ENCODE results near the gene CARMIL1.

Gene CARMIL1

DNA sequence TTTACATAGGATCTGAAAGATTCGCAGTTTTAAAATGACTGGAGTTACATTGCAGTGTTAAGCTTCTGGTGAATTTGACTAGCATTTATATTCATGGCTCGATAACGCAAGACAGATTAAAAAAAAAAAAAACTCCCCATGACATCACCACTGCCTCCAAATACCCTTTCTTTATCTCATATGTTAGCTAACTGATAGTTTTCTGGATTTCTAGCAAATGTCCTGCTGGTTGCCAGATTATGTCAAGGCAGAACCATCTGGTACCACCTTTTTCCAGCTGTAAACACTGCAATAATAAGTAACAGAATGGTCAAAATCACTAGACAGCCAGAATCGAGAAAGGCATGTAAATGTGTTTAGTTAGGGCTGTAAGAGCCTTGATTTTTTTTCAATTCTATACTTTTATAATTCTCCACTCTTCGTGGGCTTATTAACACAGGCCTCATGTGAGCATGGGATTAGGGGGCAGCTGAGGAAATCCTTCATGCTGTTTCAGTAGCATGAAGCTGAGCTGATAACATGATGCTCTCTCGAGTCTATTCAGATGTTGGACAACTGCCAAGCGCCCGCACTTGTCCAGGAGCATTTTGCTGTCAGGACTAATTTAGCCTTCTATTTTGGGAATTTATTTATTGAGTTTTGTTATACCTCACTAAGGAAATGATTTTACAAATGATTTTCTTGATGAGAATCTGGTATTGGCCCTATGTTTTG lies 206.8 kb downstream of the CARMIL1 start:
- DNase-seq, result no peak

DNA sequence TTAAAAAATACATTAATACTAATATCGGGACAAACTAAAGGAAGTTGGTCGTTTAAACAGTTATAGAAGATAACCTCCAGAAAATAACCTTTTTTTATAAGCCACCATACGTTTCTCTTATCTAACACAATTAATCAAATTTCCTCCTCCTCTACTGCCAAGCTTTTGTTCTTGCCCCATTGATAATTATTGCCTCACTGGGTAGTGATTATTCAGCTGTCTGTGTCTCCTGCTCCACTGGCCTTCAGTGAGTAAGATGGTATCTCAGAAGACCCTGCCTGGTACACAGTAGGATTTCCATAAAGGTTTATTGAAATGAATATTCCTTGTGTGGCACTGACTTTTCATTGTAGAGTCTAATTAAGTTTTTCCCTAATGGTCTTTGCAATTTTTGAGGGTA lies 207.4 kb downstream of the CARMIL1 start:
- no peak for DNase-seq

DNA sequence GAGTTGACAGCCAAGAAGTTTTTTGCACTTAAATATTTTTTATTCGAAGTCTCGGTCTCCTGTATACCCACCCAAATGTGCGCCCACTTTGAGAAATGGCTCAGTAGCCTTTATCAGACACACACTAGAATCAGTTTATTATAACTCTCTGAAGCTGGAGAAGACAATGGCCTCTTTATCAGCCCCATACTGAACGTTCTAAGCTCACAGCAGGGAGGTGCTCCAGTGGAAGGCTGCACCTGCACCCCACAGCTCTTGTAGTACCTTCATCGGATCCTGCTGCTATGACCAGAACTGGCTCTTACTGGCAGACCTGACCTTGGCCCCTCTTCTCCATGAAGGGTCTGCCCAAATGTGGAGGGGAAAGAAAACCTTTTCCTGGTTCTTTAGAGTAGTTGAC lies 207.8 kb downstream of the CARMIL1 start:
- no peak for DNase-seq

DNA sequence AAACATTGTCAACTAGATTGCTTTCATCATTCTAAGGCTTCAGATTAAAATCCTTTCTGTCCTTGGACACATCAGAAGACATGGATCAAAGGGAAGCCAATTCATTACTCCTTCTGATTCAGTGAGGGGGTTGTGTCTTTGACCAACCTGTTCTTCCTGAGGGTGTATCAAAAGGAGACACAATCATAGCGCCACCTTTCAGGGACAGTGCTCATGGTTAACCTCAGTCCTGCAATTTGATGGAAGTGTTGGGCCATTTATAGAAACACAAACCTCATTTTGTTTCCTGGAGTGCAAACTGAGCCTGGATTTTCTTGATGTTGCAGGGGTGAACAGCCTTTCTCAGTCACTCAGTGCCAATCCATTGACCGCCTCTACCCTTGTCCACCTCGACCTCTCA lies 209.0 kb downstream of the CARMIL1 start:
- no peak for DNase-seq

DNA sequence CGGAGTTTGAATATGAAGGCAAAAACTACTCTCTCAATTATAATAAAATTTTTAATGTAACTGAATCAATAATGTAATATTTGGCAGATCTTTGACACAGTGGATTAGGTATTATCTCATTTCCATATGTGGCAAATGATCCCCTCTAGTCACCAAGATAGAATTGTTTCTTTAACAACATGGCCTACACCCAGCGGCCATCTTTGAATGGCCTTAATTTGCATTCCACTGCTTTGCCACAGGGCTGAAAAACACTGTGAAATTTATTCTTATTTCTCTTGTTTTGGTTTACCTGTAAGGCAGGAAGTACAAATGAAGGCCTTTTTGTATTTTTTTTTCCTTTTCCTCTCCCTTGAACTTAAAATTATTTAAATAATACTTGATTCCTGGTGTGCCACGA lies 210.2 kb downstream of the CARMIL1 start:
- DNase-seq, result no peak

DNA sequence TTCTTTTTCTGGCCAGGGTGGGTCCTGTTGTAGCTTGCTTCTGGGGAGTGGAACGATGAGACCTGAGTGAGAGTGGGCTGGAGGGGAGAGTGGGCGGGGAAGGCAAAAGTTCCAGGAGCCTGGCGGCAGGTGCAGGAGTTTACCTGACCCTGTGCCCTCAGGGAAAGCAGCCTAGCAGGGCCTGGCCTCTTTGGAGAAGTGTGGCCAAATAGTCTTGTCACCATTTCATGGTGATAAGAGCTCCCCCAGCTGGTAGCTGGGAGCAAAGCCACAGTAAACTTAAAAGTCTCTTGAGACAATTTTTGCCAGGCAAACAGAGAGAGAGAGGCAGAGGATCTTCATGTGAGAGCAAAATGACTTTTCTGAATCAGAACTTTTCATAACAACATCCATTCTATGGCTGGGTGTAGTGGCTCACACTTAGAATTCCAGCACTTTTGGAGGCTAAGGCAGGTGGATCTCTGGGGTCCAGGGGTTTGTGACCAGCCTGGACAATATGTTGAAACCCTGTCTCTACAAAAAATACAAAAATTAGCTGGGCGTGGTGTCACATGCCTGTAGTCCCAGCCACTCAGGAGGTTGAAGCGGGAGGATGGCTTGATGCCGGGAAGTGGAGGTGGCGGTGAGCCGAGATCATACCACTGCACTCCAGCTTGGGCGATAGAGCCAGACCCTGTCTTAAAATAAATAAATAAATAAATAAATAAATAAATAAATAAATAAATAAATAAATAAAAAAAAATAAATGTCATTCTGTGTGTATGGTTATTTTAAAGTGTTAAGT lies 211.0 kb downstream of the CARMIL1 start:
- DNase-seq, result peak; percentile 52 to 57

DNA sequence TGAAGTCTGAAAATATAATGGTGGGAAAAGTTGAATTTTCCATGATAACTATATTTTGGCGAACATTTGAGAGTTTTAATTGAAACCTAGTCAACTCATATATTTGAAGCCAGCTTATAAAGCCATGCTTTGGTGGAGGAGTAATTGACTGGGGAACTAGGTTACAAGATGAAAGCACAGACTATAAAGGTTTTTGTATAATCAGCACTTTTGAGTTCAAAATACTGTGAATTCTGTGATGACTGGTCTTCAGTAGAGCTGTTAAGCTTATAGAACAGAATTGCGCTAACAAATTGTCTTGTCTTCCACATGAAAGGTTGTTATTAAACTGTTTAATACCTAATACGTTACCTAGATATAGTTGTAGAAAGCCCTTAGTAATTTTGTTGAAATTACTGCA lies 213.8 kb downstream of the CARMIL1 start:
- no peak for DNase-seq

DNA sequence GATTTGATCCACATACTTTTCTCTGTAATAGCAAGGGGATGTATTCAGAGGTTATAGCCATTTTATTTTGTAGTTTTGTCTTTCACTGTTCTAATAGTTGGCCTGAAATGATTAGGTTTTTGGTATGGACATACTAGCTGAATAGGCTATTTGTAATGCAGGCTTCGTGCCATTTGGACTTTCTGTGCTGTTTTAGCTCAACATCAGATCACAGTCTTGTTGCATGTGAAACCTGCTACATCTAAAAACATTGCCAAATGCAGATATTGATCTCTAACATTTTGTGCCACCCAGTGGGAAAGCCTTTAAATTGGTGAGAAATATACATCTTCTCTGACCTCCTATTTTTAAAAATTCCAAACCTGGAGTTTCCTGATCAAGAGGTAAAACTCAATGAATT lies 215.3 kb downstream of the CARMIL1 start:
- DNase-seq, result no peak

DNA sequence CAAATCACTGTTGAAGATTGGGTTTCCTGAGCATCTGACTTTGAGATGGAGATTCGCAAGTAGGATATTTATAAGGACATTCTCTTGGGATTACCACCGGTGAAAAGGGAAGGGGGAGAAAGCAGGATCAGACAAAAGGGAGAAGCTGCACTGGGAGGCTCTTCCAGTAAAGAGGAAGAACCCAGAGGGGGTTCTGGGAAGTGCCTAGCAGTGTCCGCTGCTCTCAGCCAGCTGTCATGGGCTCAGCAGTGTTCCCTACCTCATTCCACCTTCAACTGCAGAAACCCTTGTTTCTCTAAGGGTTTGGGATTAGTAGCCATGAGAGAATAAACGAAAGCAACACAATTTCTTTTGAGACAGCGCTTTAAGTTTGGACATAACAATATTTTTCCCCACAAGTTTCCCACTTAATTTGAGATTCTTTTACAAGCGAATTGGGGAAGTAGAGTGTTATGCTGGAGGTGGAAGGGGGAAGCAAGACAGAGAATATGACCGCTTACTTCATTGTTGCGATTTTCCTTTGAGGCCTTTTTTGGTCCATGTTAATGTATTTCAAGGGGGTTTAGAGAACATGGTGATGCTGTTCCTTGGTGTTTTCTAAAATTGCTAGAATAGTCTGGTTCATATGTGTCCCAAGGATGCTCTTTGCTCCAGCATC lies 218.3 kb downstream of the CARMIL1 start:
- no peak for DNase-seq

DNA sequence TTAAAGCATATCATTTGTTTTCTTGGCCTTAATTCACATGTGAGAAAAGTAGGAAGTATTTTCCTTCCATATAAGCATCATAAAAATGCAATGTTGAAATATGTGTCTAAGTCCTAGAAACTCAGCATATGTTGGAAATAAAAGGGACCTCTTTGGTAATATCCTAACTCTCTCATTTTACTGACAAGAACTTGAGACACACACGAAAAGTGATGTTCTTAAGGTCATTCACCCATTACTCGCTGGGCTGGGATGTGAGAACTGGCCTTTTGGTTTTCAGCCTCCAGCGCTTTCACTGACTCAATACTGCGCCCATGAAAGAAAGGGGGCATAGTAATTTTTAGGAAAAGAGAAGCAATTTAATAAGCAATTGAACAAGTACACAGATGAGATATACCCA lies 219.3 kb downstream of the CARMIL1 start:
- DNase-seq, result no peak

DNA sequence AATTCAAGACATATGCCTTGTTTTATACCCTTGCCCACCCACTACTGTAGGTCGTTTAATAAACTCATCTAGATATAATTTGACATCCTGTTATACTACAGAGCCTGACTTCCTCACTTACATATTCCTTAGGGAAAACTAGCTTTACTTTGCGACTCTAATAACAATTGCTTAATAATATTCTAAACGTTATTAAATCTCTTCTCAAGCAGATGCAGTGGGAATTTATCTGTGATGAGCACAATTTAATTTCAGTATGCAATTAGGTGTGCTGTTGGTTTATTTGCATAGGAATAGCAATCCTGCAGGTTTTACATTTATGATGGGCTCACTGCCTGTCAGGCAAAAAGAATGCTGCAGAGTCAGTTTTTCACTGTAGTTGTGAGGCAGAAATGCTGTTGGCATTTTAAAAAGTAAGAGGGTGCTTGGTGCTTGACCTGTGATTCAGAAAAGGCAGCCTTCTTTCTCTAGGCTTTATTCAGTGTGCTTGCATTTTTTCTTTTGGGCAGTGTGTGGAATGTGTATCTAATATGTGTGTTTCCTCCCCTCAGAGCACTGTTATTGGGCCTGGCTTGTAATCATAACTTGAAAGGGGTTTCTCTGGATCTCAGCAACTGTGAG lies 220.6 kb downstream of the CARMIL1 start:
- no peak for DNase-seq

DNA sequence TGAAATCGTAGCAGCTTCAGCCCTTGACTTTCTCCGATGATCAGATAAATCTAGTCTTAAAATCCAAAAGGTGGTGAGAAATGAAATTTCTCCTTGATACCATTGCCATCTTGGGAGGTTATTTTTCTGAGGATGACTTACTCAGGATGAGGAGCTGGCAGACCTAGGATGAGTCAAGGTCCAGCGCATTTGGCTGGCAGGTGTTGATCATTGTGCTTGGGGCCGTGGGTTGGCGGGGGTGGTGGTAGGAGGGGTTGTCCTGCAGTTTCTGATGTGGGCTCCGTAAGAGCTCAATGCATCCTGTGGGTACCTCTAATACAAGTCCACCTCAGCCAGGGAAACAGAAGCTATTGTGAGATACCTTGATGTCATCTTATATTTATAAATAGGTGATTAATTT lies 224.5 kb downstream of the CARMIL1 start:
- DNase-seq, result no peak

DNA sequence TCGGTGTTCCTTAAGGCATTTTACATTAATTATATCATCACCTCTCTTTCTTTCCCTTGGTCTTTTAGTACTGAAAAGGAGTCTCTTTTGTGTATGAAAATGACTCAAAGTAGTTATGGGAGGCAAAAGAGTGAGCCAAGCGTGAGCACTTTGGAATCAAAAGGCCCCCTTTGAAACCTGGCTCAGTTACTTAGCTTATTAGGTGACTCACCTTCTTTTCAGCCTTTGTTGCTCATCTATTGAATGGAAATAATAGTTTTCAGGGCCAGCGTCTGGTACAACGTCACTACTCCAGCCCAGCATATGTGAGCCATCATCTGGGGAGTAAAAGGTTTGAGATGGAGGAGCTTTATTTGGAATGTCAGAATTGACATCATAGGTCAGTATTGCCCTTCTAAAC lies 225.5 kb downstream of the CARMIL1 start:
- no peak for DNase-seq

DNA sequence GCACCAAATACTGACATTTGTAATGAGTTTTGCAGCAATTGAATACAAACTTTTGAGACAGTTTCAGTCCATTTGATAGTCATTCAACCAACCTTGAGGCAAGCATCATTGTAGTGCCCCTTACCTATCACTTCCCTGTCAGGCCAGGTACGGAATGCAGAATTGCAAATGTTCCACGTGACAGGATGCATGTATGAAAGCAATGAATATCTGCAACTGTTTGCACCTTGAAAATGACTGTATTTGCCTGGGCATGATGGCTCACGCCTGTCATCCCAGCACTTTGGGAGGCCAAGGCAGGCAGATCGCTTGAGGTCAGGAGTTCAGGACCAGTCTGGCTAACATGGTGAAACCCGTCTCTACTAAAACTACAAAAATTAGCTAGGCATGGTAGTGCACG lies 226.8 kb downstream of the CARMIL1 start:
- DNase-seq, result no peak

DNA sequence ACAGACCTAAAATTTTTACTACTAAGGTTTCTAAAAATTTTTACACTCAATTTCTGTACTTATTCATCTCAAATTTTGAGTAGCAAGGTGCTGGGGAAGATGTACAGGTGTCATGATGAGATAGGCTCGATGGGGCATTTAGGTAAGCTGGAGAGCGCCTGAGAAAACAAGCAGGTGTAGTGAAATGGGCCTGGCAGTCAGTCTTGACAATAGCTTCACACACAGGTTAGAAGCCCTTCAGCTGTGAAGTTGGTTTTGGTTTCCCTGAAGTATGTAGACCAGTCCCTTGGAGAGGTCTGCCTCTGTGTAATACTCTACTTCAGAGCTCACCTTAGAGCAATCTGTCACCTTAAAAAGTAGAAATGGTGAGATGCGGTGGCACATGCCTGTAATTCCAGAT lies 228.9 kb downstream of the CARMIL1 start:
- no peak for DNase-seq

DNA sequence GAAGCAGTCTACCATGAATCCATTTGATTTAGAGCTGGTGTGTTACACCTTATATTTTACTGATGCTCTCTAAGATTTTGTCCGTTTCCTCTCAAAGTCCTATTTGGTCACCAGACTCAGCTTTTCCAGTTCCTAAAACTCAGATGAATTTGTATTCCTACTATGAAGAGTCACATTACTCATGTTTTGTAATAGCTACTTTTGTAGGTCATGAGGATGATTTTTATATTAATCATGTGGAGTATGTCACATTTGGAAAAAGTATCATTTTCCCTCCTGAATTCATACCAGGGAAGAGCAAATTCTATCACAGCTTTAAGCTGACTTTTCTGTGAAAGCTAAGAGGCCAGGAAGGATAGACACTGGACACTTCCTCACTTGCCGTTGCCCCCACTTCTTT lies 232.2 kb downstream of the CARMIL1 start:
- no peak for DNase-seq

DNA sequence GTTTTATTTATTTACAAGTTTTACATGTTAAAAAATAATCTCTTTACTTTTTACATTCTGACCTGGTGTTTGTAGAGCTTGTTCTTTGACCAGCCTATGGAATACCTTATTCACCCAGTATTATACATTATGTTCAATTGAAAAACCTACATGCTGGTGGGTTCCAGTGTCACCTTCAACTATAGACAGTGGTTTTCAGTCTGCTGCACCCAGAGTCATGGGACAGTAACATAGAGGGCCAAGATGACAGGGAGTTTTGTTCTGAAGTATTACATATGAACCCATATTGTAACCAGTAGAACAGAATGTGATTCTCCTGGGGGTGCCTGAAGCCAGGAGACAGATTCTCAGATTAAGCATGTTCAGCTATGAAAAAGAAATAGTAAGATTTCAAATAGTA lies 233.4 kb downstream of the CARMIL1 start:
- no peak for DNase-seq

DNA sequence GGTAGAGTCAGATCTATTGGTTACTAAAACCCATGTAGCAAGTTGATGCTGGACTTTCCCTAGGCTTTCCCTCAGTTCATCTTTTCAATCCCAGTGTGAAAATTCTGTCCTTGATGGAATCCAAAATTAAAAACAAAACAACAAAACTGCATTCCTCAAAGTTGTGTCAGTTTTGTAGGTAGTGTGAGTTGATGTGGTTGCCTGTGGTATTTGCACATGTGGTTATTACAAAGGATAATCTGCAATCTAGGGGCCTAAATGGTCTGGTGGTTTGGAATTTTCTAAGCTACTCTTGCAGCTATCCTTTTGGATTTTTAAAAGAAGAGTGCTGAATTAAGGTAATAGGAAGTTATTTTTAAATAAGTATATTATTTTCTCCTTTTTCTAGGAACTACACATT lies 240.7 kb downstream of the CARMIL1 start:
- no peak for DNase-seq

DNA sequence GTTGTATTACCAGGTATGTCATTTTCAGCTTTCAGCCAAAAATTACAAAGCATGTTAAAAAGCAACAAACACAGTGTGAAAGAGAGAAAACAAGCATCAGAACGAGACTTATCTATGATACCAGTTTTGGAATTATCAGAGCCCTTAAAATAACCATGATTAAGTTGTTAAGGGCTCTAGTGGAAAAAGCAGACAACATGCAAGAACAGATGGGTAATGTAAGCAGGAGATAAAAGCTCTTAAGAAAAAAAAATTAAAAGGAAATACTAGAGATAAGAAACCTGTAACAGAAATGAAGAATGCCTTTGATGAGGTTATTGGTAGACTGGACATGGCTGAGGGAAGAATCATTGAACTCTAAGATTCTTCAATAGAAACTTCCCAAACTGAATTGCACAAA lies 245.4 kb downstream of the CARMIL1 start:
- DNase-seq, result no peak

DNA sequence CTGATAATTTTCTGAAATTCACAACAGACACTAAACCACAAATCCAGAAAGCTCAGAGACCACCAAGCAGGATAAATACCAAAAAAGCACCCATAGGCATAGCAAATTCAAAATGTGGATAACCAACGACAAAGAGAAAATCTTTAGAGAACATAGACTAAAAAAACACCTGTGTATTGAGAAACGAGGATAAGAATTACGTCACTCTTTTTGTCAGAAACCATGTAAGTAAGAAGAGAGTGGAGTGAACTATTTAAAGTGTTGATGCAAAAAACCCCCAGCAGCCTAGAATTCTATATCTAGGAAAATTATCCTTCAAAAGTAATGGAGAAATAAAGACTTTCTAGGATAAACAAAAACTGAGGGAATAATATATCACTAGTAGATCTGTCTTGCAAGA lies 245.9 kb downstream of the CARMIL1 start:
- DNase-seq, result no peak

DNA sequence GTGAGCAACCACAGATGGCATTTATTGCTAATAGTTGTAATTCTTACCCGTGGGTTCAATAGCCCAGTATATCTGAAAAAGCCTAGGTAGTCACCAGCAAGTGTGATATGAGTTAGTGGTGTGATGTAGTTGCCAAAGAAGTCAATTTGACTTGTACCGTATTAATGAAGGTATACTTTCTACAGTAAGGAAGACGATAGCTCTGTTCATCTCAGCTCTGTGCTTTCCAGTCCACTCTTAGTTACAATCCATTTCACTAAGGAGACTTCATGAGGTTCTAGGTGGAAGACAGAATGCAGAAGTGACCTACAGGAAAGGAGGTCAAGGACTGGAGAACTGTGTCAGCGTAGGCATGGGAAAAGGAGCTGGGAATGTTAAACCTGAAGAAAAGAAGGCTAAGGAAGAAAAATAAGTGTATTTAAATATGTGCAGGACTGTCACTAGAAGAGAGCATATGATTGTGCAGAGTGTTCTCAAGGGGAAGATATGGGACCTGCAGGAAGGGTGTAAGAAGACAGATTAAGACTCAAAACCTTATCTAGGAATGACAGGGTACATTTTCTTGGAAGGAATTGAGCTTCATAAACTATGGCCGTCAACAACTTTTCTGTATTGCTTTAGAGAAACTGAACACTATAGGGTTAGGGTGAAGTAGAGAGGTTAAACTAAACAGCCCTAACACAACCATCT lies 255.9 kb downstream of the CARMIL1 start:
- DNase-seq, result no peak

DNA sequence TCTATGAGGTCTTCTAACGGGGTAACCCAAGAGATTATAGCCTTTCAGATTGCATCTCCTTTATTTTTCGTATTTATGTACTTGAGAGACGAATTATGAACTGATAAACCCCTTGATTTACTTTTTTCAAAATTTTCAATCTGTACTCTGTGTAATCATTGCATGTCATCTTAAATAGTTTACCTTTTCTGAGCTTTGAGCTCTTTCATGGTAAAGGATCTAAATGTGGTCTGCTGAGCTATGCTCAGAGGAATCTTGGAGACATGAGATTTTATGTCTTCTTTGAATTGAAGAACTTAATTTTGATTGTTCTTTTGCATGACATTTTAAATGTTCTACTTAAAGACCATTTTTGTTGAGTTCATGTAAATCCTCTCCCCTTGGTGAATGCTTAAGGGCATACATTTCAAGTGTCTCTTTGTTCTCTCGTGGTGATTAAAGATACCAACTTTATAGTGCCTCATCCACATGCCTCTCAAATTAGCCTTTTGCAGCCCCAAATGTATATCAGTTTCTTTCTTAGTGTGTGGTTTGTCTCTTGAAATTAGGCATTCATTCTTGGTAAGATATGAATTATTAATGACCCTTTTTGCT lies 256.6 kb downstream of the CARMIL1 start:
- DNase-seq, result no peak

DNA sequence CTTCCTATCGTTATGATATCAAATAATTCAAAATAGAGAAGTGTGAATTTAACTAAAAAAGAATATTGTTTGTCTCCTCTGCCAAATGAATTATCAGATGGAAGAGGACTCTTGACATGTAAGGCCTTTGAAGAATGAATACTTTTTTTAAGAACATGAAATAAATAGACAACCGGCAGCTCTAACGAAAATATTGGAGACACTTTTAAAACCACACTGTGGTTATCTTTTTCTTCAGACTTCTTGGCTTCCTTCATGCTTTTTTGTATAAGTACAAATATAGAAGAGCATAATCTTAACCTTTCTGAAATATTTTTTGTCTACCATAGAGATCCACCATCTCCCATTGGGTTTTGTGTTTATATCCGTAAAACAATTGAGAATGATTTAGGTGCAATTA lies 257.6 kb downstream of the CARMIL1 start:
- no peak for DNase-seq

Measured in activated CD4-positive, alpha-beta T cell treated with anti-CD3 and anti-CD28 coated beads, Interleukin-2, amount 50 U/mL, for 4 hours (primary cell).